Raji (cell line): ENCODE data around the gene KLK8.

Experiments
- POLR2A ChIP-seq: IDR thresholded peaks from 2 replicates; pipeline ENCODE4 v1.6.1; 2011; ENCODE audit warnings: low read depth, low read length, control low read depth; ENCODE audit not compliant: insufficient read depth

Gene KLK8

DNA sequence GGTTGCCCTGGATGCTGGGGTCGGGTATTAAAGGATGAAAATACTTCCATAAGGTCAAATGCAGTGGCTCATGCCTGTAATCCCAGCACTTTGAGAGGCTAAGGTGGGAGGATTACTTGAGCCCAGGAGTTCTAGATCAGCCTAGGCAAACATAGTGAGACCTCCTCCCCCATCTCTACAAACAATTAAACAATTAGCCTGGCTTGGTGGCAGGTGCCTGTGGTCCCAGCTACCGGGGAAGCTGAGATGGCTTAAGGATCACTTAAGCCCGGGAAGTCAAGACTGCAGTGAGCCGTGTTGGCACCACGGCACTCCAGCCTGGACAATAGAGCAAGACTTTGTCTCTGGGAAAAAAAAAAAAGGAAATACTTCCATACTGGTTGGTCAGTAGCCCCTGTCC is 23.5 kb upstream of the KLK8 start:
- TF ChIP-seq POLR2A: no peak

DNA sequence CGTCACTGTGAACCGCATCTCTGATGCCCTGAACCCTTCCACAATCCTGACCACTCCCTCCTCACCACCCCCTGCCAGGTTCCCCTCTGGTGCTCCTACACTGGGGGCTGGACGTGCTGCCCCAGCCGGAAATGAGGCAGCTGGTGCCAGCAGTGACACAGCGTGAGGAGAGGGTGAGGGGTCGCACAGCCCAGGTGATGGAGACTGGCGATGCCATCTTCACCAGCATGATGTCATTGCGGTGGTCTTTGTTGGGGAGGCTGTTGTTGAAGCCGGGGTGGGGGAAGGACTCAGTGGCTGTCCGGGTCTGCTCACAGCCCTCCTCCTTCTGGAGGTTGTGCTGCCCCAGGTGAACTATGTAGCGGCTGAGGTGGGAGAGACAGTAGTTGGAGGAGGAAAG is 22.5 kb upstream of the KLK8 start:
- TF ChIP-seq POLR2A: no peak

DNA sequence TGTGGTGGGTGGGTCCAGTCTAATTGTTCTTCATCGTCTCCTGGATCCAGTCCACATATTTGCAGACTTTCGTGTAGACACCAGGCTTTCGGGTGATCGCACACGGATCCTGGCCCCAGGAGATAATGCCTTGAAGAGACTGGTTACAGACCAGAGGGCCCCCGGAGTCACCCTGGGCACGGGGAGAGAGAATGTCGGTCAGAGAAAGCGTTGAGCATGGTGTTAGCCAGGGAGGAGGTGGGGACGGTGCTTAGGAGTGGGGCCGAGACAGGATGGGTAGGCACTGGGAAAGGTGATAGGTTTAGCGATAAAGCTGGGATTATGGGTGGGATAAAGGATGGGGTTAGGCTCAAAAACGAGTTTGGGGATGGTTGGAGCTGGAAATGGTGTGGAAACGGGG is 21.1 kb upstream of the KLK8 start:
- TF ChIP-seq POLR2A: no peak

- TF ChIP-seq POLR2A: no peak
Measured at GRCh38 chr19:51020988-51021651, 19.7 kb upstream of the KLK8 start.

DNA sequence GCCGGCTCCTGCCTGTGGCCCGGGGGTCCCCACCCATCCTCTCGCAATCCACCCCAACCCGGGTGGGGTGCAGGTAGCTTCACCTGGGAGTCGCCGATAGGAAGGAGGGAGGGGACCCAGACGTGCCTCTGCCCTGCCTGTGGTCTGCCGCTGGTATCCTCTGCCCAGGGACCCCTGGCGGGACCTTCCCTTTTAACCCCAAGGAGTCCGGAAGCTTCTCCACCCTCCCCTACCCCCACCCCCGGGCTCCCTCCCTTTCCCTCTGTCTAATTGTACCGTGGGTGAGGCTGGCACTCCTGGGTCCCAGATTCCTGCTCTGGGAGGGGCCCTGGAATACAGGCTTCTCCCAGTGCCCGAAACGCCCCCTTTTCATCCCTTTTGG is 18.1 kb upstream of the KLK8 start, which contains the start of gene KLK10:
Gene KLK10, minus strand, starts transcription at position 166 of the 382 bp plus-strand sequence. CDS start 579 bp downstream, outside the sequence.
- TF ChIP-seq POLR2A: no peak

GRCh38 chr19:51018745-51019543 is 17.5 kb upstream of the KLK8 start:
- TF ChIP-seq POLR2A: no peak

DNA sequence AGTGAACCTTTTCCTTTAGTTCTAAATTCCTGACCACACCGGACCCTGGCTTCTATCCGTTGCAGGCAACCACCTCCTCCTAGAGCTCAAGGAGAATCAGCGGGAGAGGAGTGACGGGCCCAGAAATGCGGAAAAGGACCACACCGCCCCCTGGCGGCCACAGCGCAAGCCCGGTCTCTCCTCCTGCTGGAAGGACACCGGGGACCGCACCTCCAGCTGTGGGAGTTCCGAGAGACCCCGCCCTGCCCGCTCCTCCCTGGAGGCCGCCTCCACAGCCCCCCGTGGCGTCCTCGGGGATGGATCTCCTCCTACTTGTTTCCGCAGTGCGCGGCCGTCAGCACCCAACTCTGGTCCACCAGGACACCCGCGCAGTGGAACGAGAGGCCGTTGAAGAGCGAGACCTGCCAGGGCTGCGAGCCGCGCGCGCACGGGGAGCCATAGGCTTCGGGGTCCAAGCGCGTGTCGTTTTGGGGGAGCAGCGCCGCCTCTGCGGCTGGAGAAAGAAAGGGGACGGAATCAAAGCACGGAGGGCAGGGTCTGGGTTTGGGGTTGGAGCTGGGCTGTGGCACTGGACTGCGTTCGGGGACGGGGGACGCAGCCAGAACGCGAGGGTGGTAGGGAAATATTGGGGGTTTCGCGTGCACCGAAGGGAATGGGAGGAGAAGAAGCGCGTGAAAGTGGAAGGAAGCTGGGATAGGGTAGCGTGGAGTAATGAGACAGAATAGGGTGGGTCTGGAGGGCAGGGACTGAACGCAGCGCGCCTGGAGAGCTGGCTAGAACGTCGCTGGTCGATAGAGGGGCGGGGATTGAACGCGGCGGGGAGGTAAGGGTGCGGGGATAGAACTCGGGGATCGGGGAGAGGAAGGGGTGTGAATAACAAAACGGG is 15.6 kb upstream of the KLK8 start:
- no peak for TF ChIP-seq POLR2A

DNA sequence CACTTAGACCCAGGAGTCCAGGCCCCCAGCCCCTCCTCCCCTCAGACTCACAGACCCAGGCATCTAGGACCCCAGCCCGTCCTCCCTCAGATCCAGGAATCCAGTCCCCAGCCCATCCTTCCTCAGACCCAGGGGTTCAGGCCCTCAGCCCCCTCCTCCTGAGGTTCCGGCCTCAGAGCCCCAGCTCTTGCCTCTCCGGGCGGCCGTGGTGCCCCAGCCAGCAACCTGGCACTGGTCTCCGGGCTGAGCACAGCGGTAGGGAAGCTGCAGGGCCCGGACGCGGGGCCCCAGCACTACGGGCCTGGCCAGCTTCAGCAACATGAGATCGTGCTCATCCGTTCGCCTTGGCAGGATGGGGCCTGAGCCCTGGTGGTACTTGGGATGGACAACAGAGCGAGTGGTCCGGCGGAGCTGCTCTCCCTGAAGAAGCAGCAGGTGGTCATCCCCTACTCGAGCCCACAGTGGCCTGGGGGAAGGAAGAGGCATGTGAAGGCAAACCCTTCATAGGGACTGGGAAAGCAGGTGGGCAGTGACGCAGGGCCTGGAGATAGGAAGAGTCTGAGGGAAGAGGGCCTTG is 14.4 kb upstream of the KLK8 start:
- TF ChIP-seq POLR2A: no peak

- TF ChIP-seq POLR2A: no peak
Measured at GRCh38 chr19:51014242-51014641, 12.8 kb upstream of the KLK8 start.

GRCh38 chr19:51012661-51013190 is 11.3 kb upstream of the KLK8 start:
- TF ChIP-seq POLR2A: no peak

GRCh38 chr19:51010066-51010795 is 8.8 kb upstream of the KLK8 start:
- no peak for TF ChIP-seq POLR2A

DNA sequence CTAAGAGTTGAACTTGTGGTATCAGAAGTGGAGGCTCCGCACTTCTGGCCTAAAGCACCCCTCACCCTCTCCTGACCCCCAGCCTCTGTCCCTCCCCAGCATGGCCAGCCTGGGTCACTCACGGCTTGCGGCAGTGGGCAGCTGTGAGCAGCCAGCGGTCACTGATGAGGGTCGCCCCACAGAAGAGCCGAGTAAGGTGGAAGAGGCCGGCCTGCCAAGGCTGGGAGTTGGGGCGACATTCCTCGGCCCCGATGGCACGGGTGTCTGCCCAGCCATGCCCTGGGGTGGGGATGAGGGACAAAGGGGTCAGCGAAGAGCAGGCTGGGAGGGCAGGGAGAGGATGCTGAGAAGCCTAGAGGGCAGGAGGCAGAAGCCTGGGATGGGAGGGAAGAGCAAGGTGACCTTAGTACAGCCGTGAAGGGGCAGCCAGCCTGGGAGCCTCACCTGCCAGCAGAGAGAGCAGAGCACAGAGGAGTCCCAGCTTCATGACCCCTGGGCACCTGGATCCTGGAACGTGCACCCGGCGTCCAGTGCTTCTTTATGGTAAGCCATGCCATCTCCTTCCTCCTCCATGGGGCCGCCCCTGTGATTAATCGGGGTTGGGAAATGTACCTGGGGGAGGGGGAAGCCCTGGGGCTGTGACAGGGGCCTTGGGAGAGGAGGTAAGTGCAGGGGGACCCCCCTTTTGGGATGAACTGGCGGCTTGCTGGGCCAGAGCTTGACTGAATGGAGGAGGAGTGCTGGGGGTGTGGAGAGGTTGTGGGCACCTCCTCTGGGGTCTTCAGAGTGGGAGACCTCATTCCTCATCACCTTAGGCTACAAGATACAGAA is 7.9 kb upstream of the KLK8 start:
- no peak for TF ChIP-seq POLR2A

DNA sequence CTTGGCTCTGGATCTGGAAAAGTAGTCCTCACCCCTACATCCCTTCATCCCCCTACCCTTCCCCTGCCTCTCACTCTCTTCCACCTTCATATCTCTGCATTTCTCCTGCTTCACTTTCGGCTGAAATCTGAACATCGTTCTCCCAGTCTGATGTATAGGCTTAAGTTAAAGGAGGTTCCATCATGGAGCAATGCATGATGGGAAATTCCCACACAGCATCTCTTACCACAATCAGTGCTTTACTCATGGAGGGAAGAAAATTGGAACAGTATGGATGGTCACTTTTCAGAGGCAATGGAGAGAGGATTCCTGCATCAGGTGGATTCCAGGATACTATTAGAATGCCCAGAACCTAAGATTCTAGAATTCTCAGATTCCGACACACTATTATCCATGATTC is 6.1 kb upstream of the KLK8 start:
- no peak for TF ChIP-seq POLR2A
